Stimulated activated CD8-positive, alpha-beta memory T cell treated with anti-CD3 and anti-CD28 coated beads, Interleukin-4, amount 100 ng/mL, for 4 hours (primary cell): Measurements from ENCODE around the gene ANP32E.

Source experiments
- DNase-seq, 2 donors: peaks; one replicate each; pipeline ENCODE4 v3.0.0-alpha.2; 2020; ENCODE audit warnings: low read depth in 2 of 2, low spot score in 1 of 2

Gene ANP32E

GRCh38 chr1:150235852-150236613, at the start of gene ANP32E:
Gene ANP32E (minus strand): TSS chr1:150236112. CDS start chr1:150235786, 326 bp downstream.
- DNase-seq: peak; percentile 81 to 83

- DNase-seq: no peak
Observed at GRCh38 chr1:150283260-150283659, 47.3 kb upstream of the ANP32E start.

- no peak for DNase-seq
Observed at GRCh38 chr1:150282558-150282958, 46.6 kb upstream of the ANP32E start.

GRCh38 chr1:150281758-150282557, 46.0 kb upstream of the ANP32E start, which contains the start of gene CIART:
Gene CIART (plus strand): TSS chr1:150282554. CDS start chr1:150283268, 714 bp downstream.
- DNase-seq: peak; percentile 61 to 69

GRCh38 chr1:150281221-150281757, 45.4 kb upstream of the ANP32E start:
- DNase-seq: peak; percentile 34 to 40

- DNase-seq: no peak
Observed at GRCh38 chr1:150280138-150280707, 44.3 kb upstream of the ANP32E start.

- no peak for DNase-seq
Observed at GRCh38 chr1:150273311-150273710, 37.4 kb upstream of the ANP32E start.

GRCh38 chr1:150271291-150271959, 35.5 kb upstream of the ANP32E start:
- DNase-seq: no peak

- DNase-seq: no peak
Observed at GRCh38 chr1:150269451-150269850, 33.5 kb upstream of the ANP32E start.

- DNase-seq: peak; percentile 79 to 88
Observed at GRCh38 chr1:150268705-150269403, 32.9 kb upstream of the ANP32E start, which contains the start of gene APH1A. Gene APH1A (minus strand): TSS chr1:150269016. CDS start chr1:150268810, 206 bp downstream.

GRCh38 chr1:150268340-150268704, 32.4 kb upstream of the ANP32E start:
- DNase-seq: no peak

- no peak for DNase-seq
Observed at GRCh38 chr1:150267896-150268295, 32.0 kb upstream of the ANP32E start.

- no peak for DNase-seq
Observed at GRCh38 chr1:150263549-150263948, 27.6 kb upstream of the ANP32E start.

GRCh38 chr1:150262388-150263320, 26.7 kb upstream of the ANP32E start:
- DNase-seq: no peak

GRCh38 chr1:150261367-150261766, 25.5 kb upstream of the ANP32E start:
- no peak for DNase-seq

GRCh38 chr1:150259758-150260669, 24.1 kb upstream of the ANP32E start:
- no peak for DNase-seq

GRCh38 chr1:150259217-150259616, 23.3 kb upstream of the ANP32E start:
- DNase-seq: no peak
